Neural progenitor cell (in vitro differentiated cells): ENCODE results near the gene NCK2.

Experiments used
- CTCF ChIP-seq: fragments of 200-600 bp; sonication (generic); IDR thresholded peaks from 2 replicates; pipeline ENCODE4 v1.5.1; 2017; ENCODE audit warnings: antibody characterized with exemption, mild to moderate bottlenecking
- EZH2 ChIP-seq: fragments of 200-600 bp; sonication (generic); IDR thresholded peaks from 2 replicates; pipeline ENCODE4 v1.6.1; 2017; ENCODE audit warnings: antibody characterized with exemption, mild to moderate bottlenecking, moderate library complexity

- TF ChIP-seq CTCF (no peak), EZH2 (no peak)
Observed at GRCh38 chr2:105841551-105841950, 96.8 kb downstream of the NCK2 start.
